CD4-positive, alpha-beta T cell treated with Interleukin-1 beta for 1 hour (primary cell): ENCODE results near the gene FAM217B.
A peak's percentile ranks its signal among the peaks of the same experiment; 100 is the strongest.
"Not testable (repeated sequence)": the region's sequence is repeated elsewhere in the genome, so short reads cannot be mapped to it uniquely, and the experiment has no call there.

ENCODE experiments used
- DNase-seq, 2 donors: peaks; one replicate each; pipeline ENCODE4 v3.0.0-alpha.2; 2020 to 2022

The FAM217B gene

GRCh38 chr20:59939052-59939878, 924 bp upstream of the FAM217B start:
- no peak for DNase-seq

GRCh38 chr20:59939879-59940128, 385 bp upstream of the FAM217B start:
- DNase-seq = no peak

- no peak for DNase-seq
Observed at GRCh38 chr20:59940956-59941294, 736 bp downstream of the FAM217B start.

GRCh38 chr20:59942245-59942644, 2.1 kb downstream of the FAM217B start:
- no peak for DNase-seq

GRCh38 chr20:59944726-59945125, 4.5 kb downstream of the FAM217B start:
- no peak for DNase-seq

- DNase-seq = no peak
Observed at GRCh38 chr20:59945175-59945574, 5.0 kb downstream of the FAM217B start.

GRCh38 chr20:59945731-59946130, 5.5 kb downstream of the FAM217B start:
- no peak for DNase-seq

- DNase-seq = no peak
Observed at GRCh38 chr20:59947376-59947775, 7.2 kb downstream of the FAM217B start.

- DNase-seq = no peak
Observed at GRCh38 chr20:59948212-59948611, 8.0 kb downstream of the FAM217B start.

GRCh38 chr20:59948828-59949720, 8.9 kb downstream of the FAM217B start:
- peak; percentile 40 to 74 for DNase-seq

- no peak for DNase-seq
Observed at GRCh38 chr20:59949911-59950310, 9.7 kb downstream of the FAM217B start.

GRCh38 chr20:59954718-59955117, 14.5 kb downstream of the FAM217B start:
- DNase-seq = no peak

GRCh38 chr20:59955131-59955796, 15.1 kb downstream of the FAM217B start:
- no peak for DNase-seq

- not testable (repeated sequence) for DNase-seq
Observed at GRCh38 chr20:59957568-59957967, 17.4 kb downstream of the FAM217B start.

GRCh38 chr20:59958123-59958522, 17.9 kb downstream of the FAM217B start, which contains the start of gene CDH26:
Gene CDH26 (plus strand): TSS chr20:59958423. CDS start chr20:59958727, 304 bp downstream.
- no peak for DNase-seq

GRCh38 chr20:59958626-59959025, 18.4 kb downstream of the FAM217B start:
- no peak for DNase-seq

GRCh38 chr20:59961423-59961822, 21.2 kb downstream of the FAM217B start:
- no peak for DNase-seq

- no peak for DNase-seq
Observed at GRCh38 chr20:59962155-59962554, 22.0 kb downstream of the FAM217B start.

GRCh38 chr20:59966428-59966827, 26.2 kb downstream of the FAM217B start:
- DNase-seq = no peak

- no peak for DNase-seq
Observed at GRCh38 chr20:59971428-59971827, 31.2 kb downstream of the FAM217B start.

GRCh38 chr20:59972037-59972801, 32.0 kb downstream of the FAM217B start:
- no peak for DNase-seq

GRCh38 chr20:59976156-59976782, 36.1 kb downstream of the FAM217B start:
- no peak for DNase-seq
